Naive B cell (primary cell): ENCODE data around the gene ABCA12. TPM values are rescaled to one million over a fixed set of nuclear protein-coding genes. Genes with fewer than 3 reads are reported as not detected.
"Not testable (repeated sequence)": the region's sequence is repeated elsewhere in the genome, so short reads cannot be mapped to it uniquely, and the experiment has no call there.

Source experiments
- ATAC-seq, 2 donors: fragments of 150-1000 bp; cut with Tn5 transposase; 2 replicates each; pipeline ENCODE4 v1.10.0; 2021; ENCODE audit warnings: low read depth in 2 of 2, mild to moderate bottlenecking in 2 of 2, moderate library complexity in 2 of 2
- DNase-seq: peaks from one replicate; pipeline ENCODE4 v3.0.0; 2022
- H3K27ac Mint-ChIP-seq, 6 donors: one replicate each; pipeline ENCODE4 v1.8.0; 2020 to 2022; ENCODE audit warnings: mild to moderate bottlenecking in 6 of 6, mixed read lengths in 6 of 6, moderate library complexity in 5 of 6, inconsistent platforms in 2 of 6
- H3K27me3 Mint-ChIP-seq, 3 donors: one replicate each; pipeline ENCODE4 v1.8.0; 2021 to 2022; ENCODE audit warnings: mixed read lengths in 3 of 3, mild to moderate bottlenecking in 1 of 3
- H3K36me3 Mint-ChIP-seq, 2 donors: one replicate each; pipeline ENCODE4 v1.8.0; 2020 to 2022; ENCODE audit warnings: mixed read lengths in 2 of 2, inconsistent platforms in 1 of 2, mild to moderate bottlenecking in 1 of 2
- H3K4me1 Mint-ChIP-seq, 3 donors: one replicate each; pipeline ENCODE4 v1.8.0; 2020 to 2022; ENCODE audit warnings: mixed read lengths in 3 of 3, inconsistent platforms in 1 of 3, mild to moderate bottlenecking in 1 of 3, moderate library complexity in 1 of 3
- H3K4me3 Mint-ChIP-seq, 8 donors: one replicate each; pipeline ENCODE4 v1.8.0; 2020 to 2022; ENCODE audit warnings: mild to moderate bottlenecking in 8 of 8, mixed read lengths in 8 of 8, moderate library complexity in 8 of 8, inconsistent platforms in 2 of 8
- H3K9me3 Mint-ChIP-seq, 7 donors: one replicate each; pipeline ENCODE4 v1.8.0; 2020 to 2022; ENCODE audit warnings: mixed read lengths in 7 of 7, mild to moderate bottlenecking in 5 of 7, inconsistent platforms in 2 of 7, moderate library complexity in 1 of 7
- polyA plus RNA-seq, 6 donors: library from polyadenylated mRNA; unstranded; fragments of 300-500 nt; fragmentation: Illumina TruSeq; gene quantifications; one replicate each; pipeline ENCODE4 v1.2.3, GENCODE V29; 2021; ENCODE audit warnings: low read depth in 6 of 6

Gene ABCA12
- polyA plus RNA-seq, result not detected

GRCh38 chr2:215138479-215138878 lies at the start of gene ABCA12:
ABCA12 (minus strand) TSS chr2:215138626; CDS start chr2:215138208, 418 bp downstream.
- Mint-ChIP-seq H3K27ac (no peak within 1 kb of the TSS), H3K27me3 (peaks cover 0 to 13% (median 0%) of the 10 kb centered on the region in 3 donors), H3K36me3 (no peaks in the 10 kb centered on the region), H3K4me3 (no peak within 1 kb of the TSS), H3K4me1 (no peaks in the 10 kb centered on the region), H3K9me3 (peaks cover 0 to 4% (median 0%) of the 10 kb centered on the region in 7 donors)
- no peak for ATAC-seq
- no peak for DNase-seq

- H3K27me3 Mint-ChIP-seq, result peaks cover 0 to 3% (median 0%) of the 10 kb centered on the region in 3 donors
- ATAC-seq (no peak), DNase-seq (no peak)
- no peak overlapping the region for H3K27ac Mint-ChIP-seq
- H3K4me1 Mint-ChIP-seq, result no peaks in the 10 kb centered on the region
- peaks cover 0 to 10% (median 0%) of the 10 kb centered on the region in 7 donors for H3K9me3 Mint-ChIP-seq
- no peaks in the 10 kb centered on the region for H3K36me3 Mint-ChIP-seq
- H3K4me3 Mint-ChIP-seq, result no peak overlapping the region
Measured at GRCh38 chr2:215188078-215188477, 49.7 kb upstream of the ABCA12 start.

GRCh38 chr2:215186021-215186420 lies 47.6 kb upstream of the ABCA12 start:
- ATAC-seq, result no peak
- Mint-ChIP-seq H3K4me1 (no peaks in the 10 kb centered on the region), H3K27ac (no peak overlapping the region), H3K36me3 (no peaks in the 10 kb centered on the region), H3K27me3 (peaks cover 0 to 3% (median 0%) of the 10 kb centered on the region in 3 donors), H3K9me3 (peaks cover 0 to 14% (median 5%) of the 10 kb centered on the region in 7 donors), H3K4me3 (no peak overlapping the region)
- DNase-seq, result no peak

- Mint-ChIP-seq H3K27ac (no peak overlapping the region), H3K27me3 (no peaks in the 10 kb centered on the region), H3K36me3 (no peaks in the 10 kb centered on the region), H3K9me3 (peaks cover 3 to 18% (median 7%) of the 10 kb centered on the region in 7 donors), H3K4me3 (no peak overlapping the region), H3K4me1 (no peaks in the 10 kb centered on the region)
- no peak for ATAC-seq
- DNase-seq, result no peak
Measured at GRCh38 chr2:215178121-215178520, 39.7 kb upstream of the ABCA12 start.

- no peak for ATAC-seq
- no peak overlapping the region for H3K27ac Mint-ChIP-seq
Measured at GRCh38 chr2:215171796-215172195, 33.4 kb upstream of the ABCA12 start.

GRCh38 chr2:215171151-215171550 lies 32.7 kb upstream of the ABCA12 start:
- Mint-ChIP-seq H3K27me3 (no peaks in the 10 kb centered on the region), H3K4me3 (peak overlapping the region in 3 of 8 donors; percentile 25 to 67 (median 50)), H3K36me3 (no peaks in the 10 kb centered on the region), H3K9me3 (peaks cover 0 to 7% (median 2%) of the 10 kb centered on the region in 7 donors), H3K27ac (peak overlapping the region in 1 of 6 donors; percentile 83), H3K4me1 (peaks cover 0 to 8% (median 0%) of the 10 kb centered on the region in 3 donors)
- DNase-seq (no peak), ATAC-seq (no peak)

More at GRCh38 chr2:215171796-215172195, 33.4 kb upstream of the ABCA12 start:
- DNase-seq, result no peak
- H3K4me1 Mint-ChIP-seq, result peaks cover 0 to 8% (median 0%) of the 10 kb centered on the region in 3 donors
- no peaks in the 10 kb centered on the region for H3K36me3 Mint-ChIP-seq
- no peaks in the 10 kb centered on the region for H3K27me3 Mint-ChIP-seq
- H3K4me3 Mint-ChIP-seq, result no peak overlapping the region
- H3K9me3 Mint-ChIP-seq, result peaks cover 0 to 5% (median under 1%) of the 10 kb centered on the region in 7 donors

- H3K27ac Mint-ChIP-seq, ATAC-seq, H3K27me3 Mint-ChIP-seq, H3K4me3 Mint-ChIP-seq, DNase-seq, H3K4me1 Mint-ChIP-seq, H3K36me3 Mint-ChIP-seq: not testable (repeated sequence)
- H3K9me3 Mint-ChIP-seq, result peaks cover 0 to 19% (median 6%) of the 10 kb centered on the region in 7 donors
Measured at GRCh38 chr2:215166505-215166904, 28.1 kb upstream of the ABCA12 start.

GRCh38 chr2:215163319-215163718 lies 24.9 kb upstream of the ABCA12 start:
- not testable (repeated sequence) for H3K4me1 Mint-ChIP-seq, H3K4me3 Mint-ChIP-seq, H3K36me3 Mint-ChIP-seq, ATAC-seq, H3K27me3 Mint-ChIP-seq, DNase-seq, H3K27ac Mint-ChIP-seq
- H3K9me3 Mint-ChIP-seq, result peaks cover 0 to 19% (median 6%) of the 10 kb centered on the region in 7 donors

- ATAC-seq, result no peak
- Mint-ChIP-seq H3K9me3 (peaks cover 0 to 14% (median 6%) of the 10 kb centered on the region in 7 donors), H3K27me3 (peaks cover 0 to 3% (median 0%) of the 10 kb centered on the region in 3 donors), H3K4me1 (no peaks in the 10 kb centered on the region), H3K4me3 (no peak overlapping the region), H3K27ac (no peak overlapping the region), H3K36me3 (no peaks in the 10 kb centered on the region)
- DNase-seq, result no peak
Measured at GRCh38 chr2:215161301-215161829, 22.9 kb upstream of the ABCA12 start.

- Mint-ChIP-seq H3K27ac (no peak overlapping the region), H3K4me1 (no peaks in the 10 kb centered on the region), H3K9me3 (peaks cover 0 to 12% (median 6%) of the 10 kb centered on the region in 7 donors), H3K27me3 (peaks cover 0 to 3% (median 0%) of the 10 kb centered on the region in 3 donors), H3K4me3 (no peak overlapping the region), H3K36me3 (no peaks in the 10 kb centered on the region)
- DNase-seq (no peak), ATAC-seq (no peak)
Measured at GRCh38 chr2:215160081-215160480, 21.7 kb upstream of the ABCA12 start.

- Mint-ChIP-seq H3K9me3 (peaks cover 0 to 2% (median 0%) of the 10 kb centered on the region in 7 donors), H3K4me1 (no peaks in the 10 kb centered on the region), H3K4me3 (no peak overlapping the region), H3K27ac (no peak overlapping the region), H3K27me3 (peaks cover 0 to 3% (median 0%) of the 10 kb centered on the region in 3 donors), H3K36me3 (no peaks in the 10 kb centered on the region)
- ATAC-seq (no peak), DNase-seq (no peak)
Measured at GRCh38 chr2:215156453-215156852, 18.0 kb upstream of the ABCA12 start.

GRCh38 chr2:215149894-215150293 lies 11.5 kb upstream of the ABCA12 start:
- H3K9me3 Mint-ChIP-seq, result peaks cover 0 to 5% (median 1%) of the 10 kb centered on the region in 7 donors
- ATAC-seq, result no peak

GRCh38 chr2:215149486-215149885 lies 11.1 kb upstream of the ABCA12 start:
- DNase-seq (no peak), ATAC-seq (no peak)
- Mint-ChIP-seq H3K27me3 (no peaks in the 10 kb centered on the region), H3K4me1 (no peaks in the 10 kb centered on the region), H3K36me3 (no peaks in the 10 kb centered on the region), H3K27ac (no peak overlapping the region), H3K9me3 (peaks cover 0 to 5% (median 1%) of the 10 kb centered on the region in 7 donors), H3K4me3 (no peak overlapping the region)

More at GRCh38 chr2:215149894-215150293, 11.5 kb upstream of the ABCA12 start:
- H3K4me1 Mint-ChIP-seq, result no peaks in the 10 kb centered on the region
- no peak for DNase-seq
- H3K36me3 Mint-ChIP-seq, result no peaks in the 10 kb centered on the region
- H3K4me3 Mint-ChIP-seq, result no peak overlapping the region
- H3K27ac Mint-ChIP-seq, result no peak overlapping the region
- H3K27me3 Mint-ChIP-seq, result no peaks in the 10 kb centered on the region

- H3K27me3 Mint-ChIP-seq, result no peaks in the 10 kb centered on the region
- peaks cover 0 to 5% (median 1%) of the 10 kb centered on the region in 7 donors for H3K9me3 Mint-ChIP-seq
- no peak overlapping the region for H3K4me3 Mint-ChIP-seq
- no peaks in the 10 kb centered on the region for H3K4me1 Mint-ChIP-seq
- no peak overlapping the region for H3K27ac Mint-ChIP-seq
- no peaks in the 10 kb centered on the region for H3K36me3 Mint-ChIP-seq
- ATAC-seq, result no peak
- no peak for DNase-seq
Measured at GRCh38 chr2:215149060-215149459, 10.6 kb upstream of the ABCA12 start.
